ENCODE measurements around the gene ZCCHC8.

GRCh38 chr12:122537021-122537420 lies 36.3 kb upstream of the ZCCHC8 start:
- no peak for TF ChIP-seq EZH2phosphoT487 (IDR thresholded peaks at IDR 0.05; ENCODE audit: low read depth)
- no peak for TF ChIP-seq CTCF (IDR thresholded peaks at IDR 0.05; ENCODE audit: low read depth, low read length)

Data from OCI-LY3 (cell line).